CD4-positive, alpha-beta T cell treated with Interleukin-1 beta for 1 hour (primary cell): ENCODE measurements around the gene CYB5R3.

ENCODE experiments used
- DNase-seq, 2 donors: peaks; one replicate each; pipeline ENCODE4 v3.0.0-alpha.2; 2020 to 2022

The CYB5R3 gene

GRCh38 chr22:42649246-42650099, at the start of gene CYB5R3:
Gene CYB5R3 (minus strand): TSS chr22:42649392. CDS start chr22:42649315, 77 bp downstream.
- peak; percentile 78 to 79 for DNase-seq

- no peak for DNase-seq
Observed at GRCh38 chr22:42697542-42698013, 48.4 kb upstream of the CYB5R3 start.

- no peak for DNase-seq
Observed at GRCh38 chr22:42696331-42696967, 47.3 kb upstream of the CYB5R3 start.

GRCh38 chr22:42695294-42695693, 46.1 kb upstream of the CYB5R3 start:
- no peak for DNase-seq

GRCh38 chr22:42693763-42694683, 44.8 kb upstream of the CYB5R3 start:
- no peak for DNase-seq

- DNase-seq, result no peak
Observed at GRCh38 chr22:42693055-42693762, 44.0 kb upstream of the CYB5R3 start.

GRCh38 chr22:42692239-42693054, 43.3 kb upstream of the CYB5R3 start:
- DNase-seq, result peak in 1 of 2 donors; percentile 36

- DNase-seq, result no peak
Observed at GRCh38 chr22:42691440-42691839, 42.2 kb upstream of the CYB5R3 start.

- DNase-seq, result no peak
Observed at GRCh38 chr22:42688241-42689211, 39.3 kb upstream of the CYB5R3 start.

- no peak for DNase-seq
Observed at GRCh38 chr22:42686756-42687491, 37.7 kb upstream of the CYB5R3 start.

- no peak for DNase-seq
Observed at GRCh38 chr22:42685941-42686653, 36.9 kb upstream of the CYB5R3 start.

GRCh38 chr22:42684462-42685195, 35.4 kb upstream of the CYB5R3 start:
- no peak for DNase-seq

GRCh38 chr22:42683578-42684283, 34.5 kb upstream of the CYB5R3 start:
- no peak for DNase-seq

- DNase-seq, result no peak
Observed at GRCh38 chr22:42682113-42682851, 33.1 kb upstream of the CYB5R3 start.

GRCh38 chr22:42680648-42681047, 31.5 kb upstream of the CYB5R3 start:
- peak in 1 of 2 donors; percentile 36 for DNase-seq

- DNase-seq, result no peak
Observed at GRCh38 chr22:42679691-42680090, 30.5 kb upstream of the CYB5R3 start.

GRCh38 chr22:42678894-42679293, 29.7 kb upstream of the CYB5R3 start:
- no peak for DNase-seq
